Posterior cingulate gyrus (tissue), 11 donors: ENCODE measurements around the gene SETBP1.
"Not testable (repeated sequence)": the region's sequence is repeated elsewhere in the genome, so short reads cannot be mapped to it uniquely, and the experiment has no call there.

Experiments used
- DNase-seq, 10 donors: peaks; one replicate each; pipeline versions ENCODE4 v3.0.0 to v3.0.0-alpha.2; 2020 to 2021; ENCODE audit warnings: mixed read lengths in 3 of 10
- intact Hi-C: fragments of 100-400 bp; cut with DNase I; formaldehyde crosslinking; loops from one replicate; pipeline ENCODE4 v1.15.1; 2023

The SETBP1 gene

DNA sequence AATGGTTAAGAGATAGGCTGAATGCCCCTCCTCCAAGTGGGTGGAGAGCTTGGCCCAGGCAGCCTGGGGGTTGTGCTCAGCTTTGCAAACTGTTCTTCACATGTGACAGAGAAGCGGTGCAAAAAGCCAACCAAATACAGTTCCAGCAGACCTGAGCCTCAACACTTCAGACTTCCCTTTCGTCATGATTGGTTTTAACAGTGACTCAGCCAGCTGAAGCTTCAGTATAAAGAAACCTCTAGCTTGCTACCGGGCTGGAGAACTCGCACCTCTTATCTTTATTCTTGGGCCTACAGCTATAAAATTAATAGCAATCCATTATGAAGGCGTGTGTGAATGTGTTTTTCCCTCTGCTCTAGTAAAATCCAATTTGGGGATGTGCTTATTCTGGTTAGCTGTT lies 20.0 kb downstream of the SETBP1 start:
- DNase-seq, result peak in 3 of 10 donors; percentile 22 to 79 (median 75)
- intact Hi-C loops, result no loop called here

DNA sequence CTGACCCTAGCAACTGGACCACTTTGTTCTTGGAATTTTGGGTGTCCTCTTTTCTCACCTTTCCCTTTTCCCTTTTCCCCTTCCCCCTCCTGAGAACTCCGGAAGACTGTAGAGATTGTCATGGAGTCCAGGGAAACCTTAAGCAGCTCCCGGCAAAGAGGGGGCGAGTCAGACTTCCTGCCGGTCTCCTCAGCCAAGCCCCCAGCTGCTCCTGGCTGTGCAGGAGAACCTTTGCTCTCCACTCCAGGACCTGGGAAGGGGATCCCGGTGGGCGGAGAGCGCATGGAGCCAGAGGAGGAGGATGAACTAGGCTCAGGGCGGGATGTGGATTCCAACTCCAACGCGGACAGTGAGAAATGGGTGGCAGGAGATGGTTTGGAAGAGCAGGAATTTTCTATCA lies 20.5 kb downstream of the SETBP1 start:
- intact Hi-C loops, result no loop called here
- peak in 1 of 10 donors; percentile 67 for DNase-seq

DNA sequence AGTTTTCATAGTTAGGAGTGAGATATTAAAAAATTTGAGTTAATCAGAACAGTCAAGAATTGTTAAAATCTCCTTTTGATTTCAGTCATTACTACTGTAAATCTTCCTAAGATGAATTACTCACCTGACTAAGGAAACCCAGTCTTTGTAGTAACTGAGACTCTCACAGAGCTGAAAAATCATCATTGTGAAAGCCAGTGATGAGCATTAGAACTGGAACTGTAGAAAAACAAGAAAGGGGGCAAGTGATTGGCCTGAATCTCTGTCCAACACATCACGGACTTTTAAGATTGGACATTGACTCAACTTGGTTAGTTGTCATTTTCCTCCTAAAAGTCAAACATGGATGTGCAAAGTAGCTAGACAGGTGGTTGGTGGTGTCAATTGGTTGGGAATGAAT lies 21.9 kb downstream of the SETBP1 start:
- no peak for DNase-seq
- intact Hi-C loops, result no loop called here

DNA sequence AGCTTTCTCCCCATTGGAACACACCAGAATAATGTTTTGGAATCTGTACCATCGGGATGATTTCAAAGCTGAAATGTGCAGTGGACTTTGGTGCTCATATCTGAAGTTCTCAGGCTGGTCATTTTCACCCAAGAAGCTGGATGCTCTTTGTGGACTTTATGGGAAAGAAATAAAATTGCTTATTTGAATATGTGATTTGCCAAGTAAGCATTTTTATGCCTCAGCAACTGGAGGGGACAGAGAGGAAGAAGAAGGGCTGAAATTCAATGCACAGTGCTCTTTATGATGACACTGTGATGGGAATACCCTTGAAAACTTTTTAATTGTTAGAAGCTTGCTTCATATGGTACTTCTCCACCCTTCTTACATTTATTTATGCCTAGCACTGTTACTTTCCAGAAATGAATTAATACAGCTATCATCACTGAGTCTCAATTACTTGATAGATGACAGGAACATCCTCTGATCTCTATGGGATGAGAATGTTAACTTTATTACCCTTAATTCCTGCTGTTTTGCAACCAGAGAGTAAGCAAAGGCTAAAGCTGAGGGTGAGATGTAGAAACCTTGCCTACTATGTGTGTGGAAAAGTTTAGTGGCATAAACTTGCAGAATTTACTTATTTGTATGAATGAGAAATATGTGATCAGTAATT lies 23.6 kb downstream of the SETBP1 start:
- intact Hi-C loops, result no loop called here
- DNase-seq, result no peak

DNA sequence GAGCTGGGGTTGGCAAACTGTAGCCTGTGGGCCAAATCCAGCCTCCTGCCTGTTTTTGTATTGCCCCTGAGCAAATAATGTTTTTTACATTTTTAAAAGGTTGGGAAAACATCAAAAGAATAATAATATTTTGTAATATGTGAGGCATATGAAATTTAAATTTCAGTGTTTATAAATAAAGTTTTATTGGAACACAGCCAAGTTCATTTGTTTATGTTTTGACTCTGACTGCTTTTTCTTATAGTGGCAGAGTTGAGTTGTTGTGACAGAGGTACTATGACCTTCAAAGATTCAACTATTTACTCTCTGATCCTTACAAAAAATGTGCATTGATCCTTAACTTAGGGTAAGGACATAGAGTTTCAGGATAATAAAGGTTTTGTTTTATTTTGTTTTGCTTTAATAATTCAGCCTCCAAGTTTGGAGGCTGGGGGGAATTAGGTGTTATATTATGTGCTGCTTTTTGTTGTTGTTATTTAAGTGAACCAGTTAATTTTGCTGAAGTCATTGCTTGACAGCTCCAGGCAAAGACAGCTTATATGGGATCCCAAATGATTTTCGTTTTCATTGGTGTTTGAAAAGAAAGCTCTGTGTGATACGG lies 24.5 kb downstream of the SETBP1 start:
- DNase-seq, result no peak
- intact Hi-C loops, result no loop called here

DNA sequence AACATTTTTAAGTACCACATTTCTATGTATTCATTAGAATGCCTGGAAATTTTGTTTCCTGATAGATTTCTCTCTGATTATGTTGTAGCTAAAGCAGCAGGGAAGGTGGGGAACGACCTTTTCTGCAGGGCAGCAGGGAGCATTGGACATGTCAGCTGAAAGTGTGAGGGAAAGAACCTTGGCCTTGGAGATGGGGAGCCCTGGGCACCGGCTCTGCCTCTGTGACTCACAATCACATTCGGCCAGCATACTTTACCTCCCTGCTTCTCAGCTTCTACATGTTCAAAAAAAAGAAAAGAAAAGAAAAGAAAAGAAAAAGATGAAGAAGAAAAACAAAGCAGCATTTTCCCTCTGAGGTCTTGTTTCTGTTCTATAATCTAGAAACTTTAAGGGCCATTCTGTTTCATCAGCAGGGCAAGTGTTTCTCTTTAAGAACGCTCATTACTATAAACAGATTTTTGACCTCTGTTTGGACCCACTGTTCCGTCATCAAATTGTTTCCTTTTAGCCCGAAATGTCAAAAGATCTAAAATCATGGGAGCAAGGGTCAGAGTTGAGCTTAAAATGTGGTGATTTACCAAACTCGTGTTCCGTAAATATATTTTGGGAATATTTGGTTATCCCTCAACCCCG lies 27.9 kb downstream of the SETBP1 start:
- intact Hi-C loops, result no loop called here
- no peak for DNase-seq

DNA sequence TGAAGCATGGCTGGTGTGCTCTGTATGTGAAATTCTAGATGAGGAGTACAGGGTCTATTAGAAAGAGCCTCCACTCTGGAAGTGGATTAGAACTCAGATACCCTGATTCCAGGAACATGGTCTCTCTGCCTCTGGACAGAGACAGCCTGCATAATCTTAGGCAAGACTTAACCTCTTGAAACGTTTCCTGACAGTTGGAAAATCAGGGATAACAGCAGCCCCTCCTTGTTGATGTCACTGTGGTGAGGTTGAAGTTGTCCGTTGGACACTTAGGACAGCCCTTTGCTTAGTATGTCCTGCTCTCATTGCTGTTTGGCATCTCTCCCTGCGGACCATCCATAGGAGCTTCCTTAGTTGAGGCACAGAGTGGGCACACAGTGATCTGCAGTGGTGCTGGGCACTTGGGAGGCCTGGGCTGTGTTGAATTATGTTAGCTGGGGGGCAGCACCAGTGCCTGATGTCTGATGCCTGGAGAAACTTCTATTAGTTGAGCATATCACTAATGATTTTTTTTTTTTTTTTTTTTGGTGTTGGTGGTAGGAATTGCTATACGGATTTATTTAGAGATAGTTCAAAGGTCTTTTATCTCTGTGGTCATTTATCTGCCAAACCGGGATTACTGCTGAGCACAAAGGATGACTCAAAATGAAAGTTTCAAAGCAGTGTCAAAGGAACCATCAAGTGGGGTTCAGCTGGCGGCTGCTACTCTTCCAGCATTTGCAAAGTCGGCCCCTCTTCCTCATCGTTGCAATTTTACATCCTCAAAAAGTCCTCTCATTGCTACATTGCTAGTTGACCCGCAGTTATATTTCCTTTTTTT lies 28.8 kb downstream of the SETBP1 start:
- intact Hi-C loops, result no loop called here
- DNase-seq, result no peak

DNA sequence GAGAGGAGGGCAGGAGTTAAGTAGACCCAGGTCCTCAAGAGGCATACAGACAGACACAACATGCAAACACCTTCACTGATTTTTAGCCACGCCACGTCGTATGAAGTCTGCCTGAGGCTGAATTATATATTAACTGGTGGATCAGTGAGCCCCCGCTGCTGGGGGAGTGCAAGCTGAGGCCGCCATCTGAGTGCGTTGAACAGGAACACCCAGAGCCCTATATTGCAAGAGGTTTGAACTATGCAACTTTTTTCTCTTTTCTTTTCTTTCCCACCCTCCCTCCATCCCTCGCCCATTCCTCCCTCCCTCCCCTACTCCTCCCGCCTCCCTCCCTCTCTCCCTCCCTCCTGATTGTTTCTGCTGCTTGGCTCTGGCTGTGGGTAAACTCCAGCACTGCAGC lies 30.2 kb downstream of the SETBP1 start:
- intact Hi-C loops, result no loop called here
- DNase-seq, result no peak

DNA sequence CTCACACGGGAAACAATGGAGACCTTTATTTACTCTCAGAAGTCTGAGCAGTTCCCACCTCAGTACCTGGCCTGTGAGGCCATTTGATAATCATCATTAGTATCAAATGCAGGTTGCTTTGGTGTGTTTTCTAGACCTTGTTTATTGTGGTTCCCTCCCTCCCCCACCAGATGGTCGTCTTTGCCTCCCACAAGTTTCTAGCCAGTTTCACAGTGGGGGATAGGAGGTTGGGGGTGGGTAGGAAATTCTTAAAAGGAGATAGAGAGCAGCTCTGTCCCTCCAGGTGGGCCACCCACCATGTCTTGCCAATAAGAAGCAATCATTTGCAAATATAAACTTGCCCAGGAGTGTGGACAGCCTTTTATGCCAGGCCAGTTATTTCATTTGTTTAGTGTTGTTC lies 31.3 kb downstream of the SETBP1 start:
- DNase-seq, result no peak
- intact Hi-C loops, result no loop called here

DNA sequence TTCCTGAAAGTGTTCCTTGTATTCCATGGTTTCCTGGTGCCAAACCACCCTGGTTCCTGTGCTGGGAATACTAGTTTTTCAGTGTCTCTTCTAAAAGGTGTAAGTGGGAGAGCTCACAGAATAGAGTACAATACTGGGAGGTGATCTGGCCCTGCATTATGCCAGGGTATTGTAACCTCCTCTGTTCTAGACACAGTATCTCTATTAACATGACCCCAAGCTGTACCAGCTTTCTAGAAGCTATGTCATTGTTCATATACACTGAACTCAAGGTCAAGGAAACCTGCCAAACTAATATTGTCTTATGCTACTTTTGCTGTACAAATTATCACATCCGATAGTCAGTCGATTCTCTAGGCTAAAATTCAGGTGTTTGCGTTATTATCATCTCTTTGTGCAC lies 32.7 kb downstream of the SETBP1 start:
- intact Hi-C loops, result no loop called here
- DNase-seq, result no peak

DNA sequence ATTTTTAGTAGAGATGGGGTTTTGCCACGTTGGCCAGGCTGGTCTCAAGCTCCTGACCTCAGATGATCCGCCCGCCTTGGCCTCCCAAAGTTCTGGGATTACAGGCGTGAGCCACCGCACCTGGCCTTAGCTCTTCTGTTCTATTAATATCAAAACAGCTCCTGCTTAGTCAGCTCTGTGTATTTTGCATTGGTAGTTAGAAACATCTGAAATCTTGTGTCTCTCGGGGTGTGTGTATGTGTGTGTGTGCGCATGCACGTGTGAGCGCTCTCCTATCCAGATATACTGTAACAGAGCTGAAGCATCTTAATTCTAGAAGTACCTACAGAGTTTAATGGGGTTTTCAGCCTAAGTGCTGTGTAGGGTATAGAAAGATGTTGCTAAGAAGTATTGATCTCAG lies 33.7 kb downstream of the SETBP1 start:
- no peak for DNase-seq
- intact Hi-C loops, result no loop called here

DNA sequence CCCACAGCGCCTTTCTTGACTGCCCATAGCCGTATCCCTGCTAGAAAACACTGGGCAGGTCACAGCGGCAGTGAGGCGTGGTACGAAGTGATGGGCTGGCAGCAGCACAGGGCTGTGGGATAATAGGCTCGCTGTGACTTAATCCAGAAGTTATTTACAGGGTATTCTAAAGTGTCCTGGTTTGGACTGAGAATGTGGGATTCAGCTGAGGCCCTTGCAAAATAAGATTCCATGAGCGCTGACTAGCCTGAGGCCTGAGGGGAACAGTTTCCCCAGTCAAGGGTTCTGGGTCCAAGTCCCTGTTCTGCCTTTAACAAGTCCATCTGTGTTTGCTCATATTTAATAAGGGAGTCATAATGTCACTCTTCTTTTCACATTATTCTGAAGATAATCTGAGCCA lies 34.6 kb downstream of the SETBP1 start:
- no peak for DNase-seq
- intact Hi-C loops, result no loop called here

DNA sequence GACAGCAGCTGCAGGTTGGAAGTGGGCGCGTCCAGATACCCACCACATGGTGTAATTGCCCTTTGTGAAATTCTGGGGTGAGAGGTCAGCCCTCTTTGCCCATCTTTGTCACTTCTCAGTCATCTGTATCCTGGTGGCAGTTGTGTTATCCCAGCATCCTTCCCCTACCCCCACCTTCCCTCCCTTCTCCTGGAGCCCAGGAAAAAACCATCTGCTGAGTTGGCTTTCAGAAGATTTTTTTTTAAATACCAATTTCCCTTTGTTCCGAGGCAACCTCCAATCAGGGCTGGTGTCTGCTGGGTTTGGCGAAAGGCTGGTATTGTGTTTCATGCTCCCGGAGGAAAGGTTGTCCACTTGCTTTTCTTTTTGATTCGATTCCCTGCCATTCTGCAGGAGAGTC lies 35.2 kb downstream of the SETBP1 start:
- intact Hi-C loops, result no loop called here
- DNase-seq, result no peak

DNA sequence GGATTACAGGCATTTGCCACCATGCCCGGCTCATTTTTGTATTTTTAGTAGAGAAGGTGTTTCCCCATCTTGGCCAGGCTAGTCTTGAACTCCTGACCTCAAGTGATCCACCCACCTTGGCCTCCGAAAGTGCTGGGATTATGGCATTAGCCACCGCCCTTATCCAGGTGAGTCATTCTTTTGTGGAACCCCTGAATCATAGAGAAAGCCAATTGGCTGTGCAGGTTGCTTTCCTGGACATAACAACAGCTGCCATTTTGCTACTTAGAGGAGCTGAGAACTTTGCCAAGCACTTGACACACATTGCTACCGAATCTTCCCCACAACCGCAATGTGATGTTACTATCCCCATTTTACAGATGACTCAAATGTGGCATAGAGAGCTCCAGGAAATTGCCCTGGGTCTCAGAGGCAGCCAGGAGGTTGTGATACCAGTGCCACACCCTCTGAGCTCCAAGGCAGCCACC lies 36.0 kb downstream of the SETBP1 start:
- no peak for DNase-seq
- intact Hi-C loops, result no loop called here

DNA sequence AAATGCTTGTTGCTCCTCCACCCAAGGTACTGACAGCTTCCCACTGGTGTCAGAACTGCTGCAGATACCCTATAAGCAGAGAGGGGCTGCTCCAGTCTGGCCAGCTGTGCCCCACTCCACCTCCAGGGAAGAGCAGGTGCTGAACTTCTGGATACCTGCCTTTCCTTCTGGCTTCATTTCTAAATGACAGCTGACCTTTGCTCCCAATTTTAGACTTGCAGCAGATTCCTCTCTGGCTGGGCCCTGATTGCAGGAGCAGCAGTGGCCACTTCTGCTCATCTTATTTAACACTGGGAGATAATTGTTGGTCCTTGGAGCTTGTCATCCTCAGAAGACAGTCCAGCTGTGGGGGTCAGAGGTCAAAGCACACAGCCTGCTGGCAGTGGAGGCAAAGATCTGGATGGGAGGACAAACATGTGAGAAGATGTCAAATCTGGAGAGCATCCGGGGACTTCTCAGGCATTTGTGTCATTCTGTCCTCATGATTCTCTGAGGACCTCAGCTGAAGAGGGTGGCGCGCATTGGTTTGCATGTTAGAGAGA lies 38.9 kb downstream of the SETBP1 start:
- intact Hi-C loops, result no loop called here
- no peak for DNase-seq

DNA sequence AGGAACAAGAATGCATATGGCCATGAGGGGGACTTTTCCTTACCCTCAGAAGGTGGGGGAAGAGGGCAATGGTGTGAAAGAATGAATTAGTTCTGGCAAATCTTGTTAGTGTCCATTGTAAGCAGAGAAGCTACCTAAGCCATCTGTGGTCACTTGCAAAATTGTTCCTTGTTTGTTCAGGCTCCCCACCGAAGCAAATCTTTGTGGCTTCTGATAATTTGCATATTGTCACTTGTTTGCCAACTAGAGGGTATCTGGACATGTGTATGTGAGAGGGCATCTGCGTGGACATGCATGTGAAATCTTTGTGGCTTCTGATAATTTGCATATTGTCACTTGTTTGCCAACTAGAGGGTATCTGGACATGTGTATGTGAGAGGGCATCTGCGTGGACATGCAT lies 41.1 kb downstream of the SETBP1 start:
- DNase-seq, intact Hi-C loops: not testable (repeated sequence)

DNA sequence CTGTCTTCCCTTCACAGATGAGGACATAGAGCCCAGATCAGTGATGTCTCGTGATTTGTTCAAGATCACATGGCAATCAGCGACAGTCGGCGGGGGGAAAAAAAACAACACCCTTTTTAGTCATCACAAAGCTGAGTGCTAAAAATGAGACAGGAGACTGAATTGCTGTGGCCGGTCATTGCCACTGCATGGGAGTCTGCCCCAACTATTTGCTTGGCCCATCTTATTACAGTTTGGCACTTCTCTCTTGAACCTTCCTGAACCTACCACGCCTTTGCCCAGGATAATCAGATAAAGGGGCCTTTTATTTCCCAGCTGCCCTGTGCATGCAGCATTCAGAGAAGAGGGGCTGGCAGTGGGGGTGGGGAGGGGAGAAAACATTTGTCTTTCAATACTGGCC lies 42.7 kb downstream of the SETBP1 start:
- intact Hi-C loops, result no loop called here
- no peak for DNase-seq

DNA sequence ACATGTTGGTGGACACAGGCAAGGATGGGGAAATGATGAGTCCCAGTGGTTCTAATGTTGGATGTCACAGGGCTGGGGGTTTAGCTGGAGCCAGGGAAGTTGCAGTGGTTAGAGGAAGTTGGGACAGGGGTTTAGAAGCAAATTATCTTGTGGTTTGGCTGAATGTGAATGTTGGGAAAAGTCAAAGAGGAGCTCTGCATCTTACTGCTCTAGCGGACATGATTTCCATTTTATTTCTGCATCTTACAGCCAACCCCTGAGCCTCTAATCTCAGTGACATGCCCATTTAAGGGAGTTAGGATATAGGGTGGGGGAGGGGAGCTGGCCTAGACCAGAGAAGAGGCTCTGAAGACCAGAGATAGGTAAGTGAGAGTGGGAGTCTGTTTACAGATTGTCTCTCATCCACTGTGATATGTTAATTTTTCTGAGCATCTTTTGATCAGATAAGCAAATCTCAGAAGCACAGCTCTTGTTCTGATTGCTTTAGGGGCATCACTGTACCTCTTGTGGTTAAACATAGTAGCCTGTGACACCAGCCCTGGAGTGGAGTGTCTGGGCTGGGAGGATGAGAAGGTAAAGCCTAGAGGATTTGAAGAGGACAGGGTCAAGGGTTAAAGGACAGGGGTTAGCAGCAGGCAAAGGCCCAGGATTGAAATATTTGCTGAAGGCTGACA lies 43.6 kb downstream of the SETBP1 start:
- intact Hi-C loops, result no loop called here
- DNase-seq, result no peak

DNA sequence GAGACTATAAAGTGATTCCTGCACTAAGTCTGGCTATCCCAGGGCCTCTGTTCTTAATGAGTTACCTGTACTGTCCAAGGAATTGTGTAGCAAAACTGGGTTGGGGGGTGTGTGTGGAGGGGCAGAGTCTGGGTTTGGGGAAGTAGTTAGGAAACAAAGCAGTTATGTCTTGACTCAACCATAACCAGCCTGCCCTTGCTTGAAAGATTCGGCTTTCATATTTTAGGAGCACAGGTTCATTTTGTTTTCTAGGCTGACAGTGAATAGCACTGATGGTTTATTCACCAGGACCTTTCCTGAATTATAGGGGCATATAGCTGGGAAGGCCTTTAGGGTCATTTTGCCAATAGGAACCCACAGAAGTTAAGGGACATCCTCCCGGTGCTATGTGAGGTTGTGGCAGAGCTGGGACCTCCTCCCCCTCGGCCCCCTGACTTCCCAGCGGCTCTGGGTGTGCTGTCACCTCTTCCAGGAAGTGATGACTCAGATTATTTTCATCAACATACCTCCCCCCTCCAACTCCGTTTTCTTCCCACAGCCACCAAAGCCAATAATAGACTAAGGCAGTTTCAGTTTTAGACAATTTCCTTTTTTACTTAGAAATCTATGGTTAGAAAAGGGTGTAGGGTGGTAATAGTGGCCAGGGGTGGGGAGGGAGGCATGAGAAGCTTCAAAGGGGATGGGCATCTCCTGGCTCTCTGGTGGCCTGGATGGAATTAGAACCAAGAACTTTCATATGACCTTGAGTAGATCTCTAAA lies 44.8 kb downstream of the SETBP1 start:
- peak in 2 of 10 donors; percentile 64 to 80 for DNase-seq
- intact Hi-C loops, result no loop called here

DNA sequence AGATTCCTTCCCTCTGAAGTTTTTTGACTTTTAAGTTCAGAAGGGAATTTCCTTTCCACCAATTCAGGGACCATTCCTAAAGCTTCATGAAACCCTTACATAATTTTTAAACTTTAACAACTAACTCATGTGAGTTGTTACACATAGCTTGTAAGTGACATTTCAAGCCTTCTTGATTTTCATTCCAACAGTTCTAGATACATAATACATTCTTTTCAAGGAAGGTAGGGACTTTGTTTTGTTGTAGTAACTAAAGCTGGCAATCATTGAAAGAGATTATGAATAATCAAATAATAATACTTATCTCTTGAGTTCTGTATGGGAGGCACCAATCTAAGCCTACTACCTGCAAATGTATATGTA lies 45.4 kb downstream of the SETBP1 start:
- intact Hi-C loops, result no loop called here
- no peak for DNase-seq
